MV-4-11 (cell line): ENCODE results near the gene CAPN15.
"Not testable (repeated sequence)": the region's sequence is repeated elsewhere in the genome, so short reads cannot be mapped to it uniquely, and the experiment has no call there.

ENCODE experiments used
- DNase-seq: peaks from one replicate; lab custom pipeline; 2025; lab: John Stamatoyannopoulos, UW

CAPN15 gene

GRCh38 chr16:592518-593306 lies 65.2 kb downstream of the CAPN15 start:
- peak; percentile 94 for DNase-seq

- DNase-seq = no peak
Observed at GRCh38 chr16:593406-593805, 65.9 kb downstream of the CAPN15 start.

GRCh38 chr16:593807-594206 lies 66.3 kb downstream of the CAPN15 start:
- DNase-seq = no peak

- no peak for DNase-seq
Observed at GRCh38 chr16:595094-595528, 67.6 kb downstream of the CAPN15 start.

- peak; percentile 31 for DNase-seq
Observed at GRCh38 chr16:595942-596735, 68.6 kb downstream of the CAPN15 start.

GRCh38 chr16:596736-597060 lies 69.2 kb downstream of the CAPN15 start:
- DNase-seq = no peak

GRCh38 chr16:597655-598054 lies 70.1 kb downstream of the CAPN15 start:
- DNase-seq = not testable (repeated sequence)

GRCh38 chr16:598823-599739 lies 71.6 kb downstream of the CAPN15 start:
- no peak for DNase-seq

GRCh38 chr16:600781-601180 lies 73.3 kb downstream of the CAPN15 start:
- no peak for DNase-seq

- DNase-seq = no peak
Observed at GRCh38 chr16:603933-604332, 76.4 kb downstream of the CAPN15 start.
